K562 (cell line): Measurements from ENCODE around the gene MSI1. TPM values are rescaled to one million over a fixed set of nuclear protein-coding genes. Genes with fewer than 3 reads are reported as not detected.
A peak's percentile ranks its signal among the peaks of the same experiment; 100 is the strongest.

Experiments
- CBX5 ChIP-seq: IDR thresholded peaks from 2 replicates; pipeline ENCODE4 v1.6.1; 2014; ENCODE audit warnings: low read depth, borderline replicate concordance
- ETV5 ChIP-seq: sonication (generic); formaldehyde crosslinking; IDR thresholded peaks from 2 replicates; pipeline ENCODE4 v1.4.0; 2020; ENCODE audit warnings: low read depth, mild to moderate bottlenecking, missing genetic modification reagents
- KDM1A ChIP-seq, 2 experiments: fragments of 450-650 bp; IDR thresholded peaks; 2 replicates each; pipeline ENCODE4 v1.6.1; 2016; ENCODE audit warnings: mild to moderate bottlenecking in 2 of 2
- L3MBTL2 ChIP-seq: fragments of 450-650 bp; IDR thresholded peaks from 2 replicates; pipeline ENCODE4 v1.6.1; 2016; ENCODE audit warnings: mild to moderate bottlenecking, moderate library complexity
- MAFG ChIP-seq: fragments of 450-650 bp; conservative IDR thresholded peaks from 2 replicates; pipeline ENCODE4 v1.6.1; 2016; ENCODE audit warnings: missing genetic modification characterization, missing compliant biosample characterization
- MYNN ChIP-seq, 2 experiments: sonication (generic); formaldehyde crosslinking in 1 of 2; IDR thresholded peaks; 2 replicates each; pipeline versions ENCODE4 v1.5.0 to v1.6.1; 2016 to 2020; ENCODE audit warnings: antibody characterized with exemption in 1 of 2, missing genetic modification reagents in 1 of 2
- NONO ChIP-seq, 2 experiments: fragments of 200-400 bp in 1 of 2; fragments of 450-650 bp in 1 of 2; formaldehyde crosslinking in 1 of 2; IDR thresholded peaks; 2 replicates each; pipeline ENCODE4 v1.6.1; 2017; ENCODE audit warnings: low read depth in 2 of 2, mild to moderate bottlenecking in 2 of 2, moderate library complexity in 2 of 2, low read length in 1 of 2
- RB1 ChIP-seq: fragments of 450-650 bp; IDR thresholded peaks from 2 replicates; pipeline ENCODE4 v1.6.1; 2017; ENCODE audit warnings: low read depth, mild to moderate bottlenecking
- RCOR1 ChIP-seq, 2 experiments: IDR thresholded peaks; 2 replicates each; pipeline ENCODE4 v1.6.1; 2012; ENCODE audit warnings: low read depth in 2 of 2, low read length in 2 of 2, borderline replicate concordance in 1 of 2, improper control_type of control experiment in 1 of 2
- SIN3A ChIP-seq, 2 experiments: fragments of 150-350 bp in 1 of 2; IDR thresholded peaks; 2 replicates each; pipeline ENCODE4 v1.6.1; 2011 to 2016; ENCODE audit warnings: borderline replicate concordance in 2 of 2, low read depth in 2 of 2, low read length in 2 of 2, mild to moderate bottlenecking in 2 of 2, moderate library complexity in 2 of 2; ENCODE audit not compliant: control insufficient read depth in 1 of 2
- THRAP3 ChIP-seq: fragments of 450-650 bp; IDR thresholded peaks from 2 replicates; pipeline ENCODE4 v1.6.1; 2016; ENCODE audit warnings: mild to moderate bottlenecking, inconsistent platforms, borderline replicate concordance
- ZC3H8 ChIP-seq: fragments of 450-650 bp; IDR thresholded peaks from 2 replicates; pipeline ENCODE4 v1.6.1; 2017
- polyA plus RNA-seq, 8 experiments: library from polyadenylated mRNA; depleted of rRNA in 4 of 8; stranded (reverse) in 5 of 8; unstranded in 3 of 8; fragments of >200 nt; fragmentation: Nextera tagmentation in 2 of 8; fragmentation: Illumina TruSeq in 1 of 8; extraction: Ambion mirVana in 2 of 8; extraction: Trizol in 1 of 8; gene quantifications; 2 replicates each; pipeline versions ENCODE4 v1.2.1 to v1.2.3, GENCODE V29; 2011 to 2014; ENCODE audit warnings: inconsistent platforms in 1 of 8, missing spikeins in 1 of 8
- total RNA-seq, 7 experiments: library from RNA; depleted of rRNA in 6 of 7; stranded (reverse); fragments of >200 nt in 6 of 7; fragmentation: Illumina TruSeq in 2 of 7; extraction: Trizol in 2 of 7; gene quantifications; 2 replicates each; pipeline versions ENCODE4 v1.2.1 to v1.2.3, GENCODE V29; 2011 to 2021; ENCODE audit warnings: low replicate concordance in 1 of 7
- TF ChIP-seq, protein P1 (sequence below): fragments of 250-450 bp; sonication (Bioruptor Pico); IDR thresholded peaks from 2 replicates; pipeline ENCODE4 v1.5.0; 2021; ENCODE audit warnings: mild to moderate bottlenecking, moderate library complexity
- TF ChIP-seq, protein P2 (sequence below), 2 experiments: IDR thresholded peaks in 1 of 2; conservative IDR thresholded peaks in 1 of 2; 2 replicates each; pipeline ENCODE4 v1.6.1; 2016; ENCODE audit warnings: low read depth in 2 of 2, mild to moderate bottlenecking in 1 of 2, missing compliant biosample characterization in 1 of 2, missing genetic modification characterization in 1 of 2, moderate library complexity in 1 of 2
- TF ChIP-seq, protein P3 (sequence below): fragments of 450-650 bp; IDR thresholded peaks from 2 replicates; pipeline ENCODE4 v1.6.1; 2018; ENCODE audit not compliant: partially characterized antibody

The MSI1 gene
- total and polyA plus RNA-seq, 9 of the 15 experiments (the other 6 are each of a cell fraction or from before 2014, with no cell fraction given), result 0.16 TPM; not detected in 8

GRCh38 chr12:120292661-120293531 is 76.1 kb downstream of the MSI1 start, which contains the start of gene RNU4-1 (continued):
- TF ChIP-seq MYNN (IDR thresholded peaks at IDR 0.05), result peak; percentile 85; the same call in 1 of the 2 replicates
- TF ChIP-seq MYNN (CRISPR knock-in tag; IDR thresholded peaks at IDR 0.05), result no peak
- no peak for TF ChIP-seq ETV5 (CRISPR knock-in tag)
- TF ChIP-seq ZC3H8, result peak; percentile 98
- TF ChIP-seq, protein P1, sequence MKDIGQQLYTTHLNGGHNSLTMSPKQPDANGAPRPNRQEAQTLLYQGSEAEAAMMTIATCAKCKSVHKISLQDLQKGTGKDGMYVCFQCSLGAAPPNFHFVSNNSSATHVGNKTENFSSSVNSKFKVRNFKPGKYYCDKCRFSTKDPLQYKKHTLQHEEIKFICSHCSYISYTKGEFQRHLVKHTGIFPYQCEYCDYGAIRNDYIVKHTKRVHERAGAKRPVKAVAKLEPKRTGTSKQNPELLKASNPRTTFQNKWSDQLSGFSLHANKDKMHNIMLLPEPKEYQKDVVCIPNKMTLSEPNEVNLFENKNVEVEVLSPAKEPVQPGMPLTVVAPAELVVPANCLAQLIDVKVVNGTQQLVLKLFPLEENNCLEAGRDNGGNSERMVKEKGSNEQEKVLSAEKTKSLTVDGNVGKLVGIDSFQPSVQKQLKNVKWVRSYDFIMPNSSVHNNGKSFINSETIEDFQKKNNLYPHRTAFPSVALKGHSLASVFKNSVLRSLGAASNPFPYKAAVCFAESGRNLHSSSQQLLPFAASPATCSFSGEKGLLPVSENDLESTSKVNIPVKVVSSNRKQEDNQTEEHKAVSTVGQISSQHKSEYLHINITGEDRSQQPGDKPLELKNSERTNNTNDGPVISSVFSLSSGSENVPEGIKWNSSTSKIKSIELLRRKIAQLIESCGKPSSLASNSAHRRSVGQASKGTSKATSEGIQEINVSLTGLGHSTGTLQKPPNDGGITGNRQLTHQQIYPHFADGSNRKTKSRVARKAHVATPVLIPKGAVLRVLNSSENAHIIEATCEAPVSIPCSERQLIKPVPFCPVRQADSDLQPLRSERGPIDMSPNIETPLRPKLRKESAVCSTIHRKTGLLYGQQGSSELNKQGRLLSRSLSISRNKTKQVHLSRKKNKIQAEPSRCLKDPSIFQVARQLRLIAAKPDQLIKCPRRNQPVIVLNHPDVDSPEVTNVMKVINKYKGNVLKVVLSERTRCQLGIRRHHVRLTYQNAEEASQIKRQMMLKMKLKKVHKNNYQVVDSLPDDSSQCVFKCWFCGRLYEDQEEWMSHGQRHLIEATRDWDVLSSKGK, result no peak
- TF ChIP-seq, protein P2, sequence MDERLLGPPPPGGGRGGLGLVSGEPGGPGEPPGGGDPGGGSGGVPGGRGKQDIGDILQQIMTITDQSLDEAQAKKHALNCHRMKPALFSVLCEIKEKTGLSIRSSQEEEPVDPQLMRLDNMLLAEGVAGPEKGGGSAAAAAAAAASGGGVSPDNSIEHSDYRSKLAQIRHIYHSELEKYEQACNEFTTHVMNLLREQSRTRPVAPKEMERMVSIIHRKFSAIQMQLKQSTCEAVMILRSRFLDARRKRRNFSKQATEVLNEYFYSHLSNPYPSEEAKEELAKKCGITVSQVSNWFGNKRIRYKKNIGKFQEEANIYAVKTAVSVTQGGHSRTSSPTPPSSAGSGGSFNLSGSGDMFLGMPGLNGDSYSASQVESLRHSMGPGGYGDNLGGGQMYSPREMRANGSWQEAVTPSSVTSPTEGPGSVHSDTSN (CRISPR knock-in tag; IDR thresholded peaks at IDR 0.05; ENCODE audit: low read depth), result no peak
- TF ChIP-seq, protein P2 (tag; conservative IDR thresholded peaks at IDR 0.05; ENCODE audit: low read depth), result 0 out of 2 replicates have a peak, but pooled peaks have one; percentile 13
- peak; percentile 92 to 94; a peak in 2 of 4 replicates for TF ChIP-seq SIN3A (IDR thresholded peaks at IDR 0.05; ENCODE audit: borderline replicate concordance in 2 of 2, control insufficient read depth in 1 of 2, low read depth in 2 of 2, low read length in 2 of 2)
- peak; percentile 56 to 92; a peak in 3 of 4 replicates for TF ChIP-seq NONO (IDR thresholded peaks at IDR 0.05; ENCODE audit: low read depth in 2 of 2, low read length in 1 of 2)
- TF ChIP-seq, protein P3, sequence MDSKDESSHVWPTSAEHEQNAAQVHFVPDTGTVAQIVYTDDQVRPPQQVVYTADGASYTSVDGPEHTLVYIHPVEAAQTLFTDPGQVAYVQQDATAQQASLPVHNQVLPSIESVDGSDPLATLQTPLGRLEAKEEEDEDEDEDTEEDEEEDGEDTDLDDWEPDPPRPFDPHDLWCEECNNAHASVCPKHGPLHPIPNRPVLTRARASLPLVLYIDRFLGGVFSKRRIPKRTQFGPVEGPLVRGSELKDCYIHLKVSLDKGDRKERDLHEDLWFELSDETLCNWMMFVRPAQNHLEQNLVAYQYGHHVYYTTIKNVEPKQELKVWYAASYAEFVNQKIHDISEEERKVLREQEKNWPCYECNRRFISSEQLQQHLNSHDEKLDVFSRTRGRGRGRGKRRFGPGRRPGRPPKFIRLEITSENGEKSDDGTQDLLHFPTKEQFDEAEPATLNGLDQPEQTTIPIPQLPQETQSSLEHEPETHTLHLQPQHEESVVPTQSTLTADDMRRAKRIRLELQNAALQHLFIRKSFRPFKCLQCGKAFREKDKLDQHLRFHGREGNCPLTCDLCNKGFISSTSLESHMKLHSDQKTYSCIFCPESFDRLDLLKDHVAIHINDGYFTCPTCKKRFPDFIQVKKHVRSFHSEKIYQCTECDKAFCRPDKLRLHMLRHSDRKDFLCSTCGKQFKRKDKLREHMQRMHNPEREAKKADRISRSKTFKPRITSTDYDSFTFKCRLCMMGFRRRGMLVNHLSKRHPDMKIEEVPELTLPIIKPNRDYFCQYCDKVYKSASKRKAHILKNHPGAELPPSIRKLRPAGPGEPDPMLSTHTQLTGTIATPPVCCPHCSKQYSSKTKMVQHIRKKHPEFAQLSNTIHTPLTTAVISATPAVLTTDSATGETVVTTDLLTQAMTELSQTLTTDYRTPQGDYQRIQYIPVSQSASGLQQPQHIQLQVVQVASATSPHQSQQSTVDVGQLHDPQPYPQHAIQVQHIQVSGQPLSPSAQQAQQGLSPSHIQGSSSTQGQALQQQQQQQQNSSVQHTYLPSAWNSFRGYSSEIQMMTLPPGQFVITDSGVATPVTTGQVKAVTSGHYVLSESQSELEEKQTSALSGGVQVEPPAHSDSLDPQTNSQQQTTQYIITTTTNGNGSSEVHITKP, result peak; percentile 35
- TF ChIP-seq THRAP3, result peak; percentile 93; the same call in 1 of the 2 replicates
- TF ChIP-seq CBX5, result no peak
- peak; percentile 63; the same call in 1 of the 2 replicates for TF ChIP-seq RB1
- TF ChIP-seq RCOR1 (IDR thresholded peaks at IDR 0.05; ENCODE audit: borderline replicate concordance in 1 of 2, low read depth in 2 of 2, low read length in 2 of 2), result peak; percentile 4 to 16; a peak in 1 of 4 replicates
- TF ChIP-seq L3MBTL2, result peak; percentile 39; the same call in 1 of the 2 replicates
- TF ChIP-seq MAFG (tag), result 0 out of 2 replicates have a peak, but pooled peaks have one; percentile 9
- TF ChIP-seq KDM1A (IDR thresholded peaks at IDR 0.05), result peak; percentile 49 to 71; a peak in 2 of 4 replicates
